Activated CD4-positive, alpha-beta T cell treated with anti-CD3 and anti-CD28 coated beads for 36 hours (primary cell): ENCODE measurements around the gene ACTN1. TPM values are rescaled to one million over a fixed set of nuclear protein-coding genes. Genes with fewer than 3 reads are reported as not detected.
A peak's percentile ranks its signal among the peaks of the same experiment; 100 is the strongest.

Experiments
- ATAC-seq: fragments of 200-7000 bp; cut with Tn5 transposase; one replicate; pipeline ENCODE4 v1.10.0; 2021; ENCODE audit warnings: mild to moderate bottlenecking, moderate library complexity
- CTCF ChIA-PET: fragments of 350-600 bp; sonication (Branson Sonifier 250); formaldehyde crosslinking; loops from one replicate; lab custom pipeline; 2021; ENCODE audit warnings: antibody characterized with exemption; lab: Charles Lee
- POLR2A ChIA-PET: fragments of 350-600 bp; sonication (Branson Sonifier 250); formaldehyde crosslinking; loops from one replicate; lab custom pipeline; 2021; ENCODE audit warnings: antibody characterized with exemption, inconsistent platforms; lab: Charles Lee
- DNase-seq: peaks from one replicate; pipeline ENCODE4 v3.0.0-alpha.2; 2020
- H3K27ac Mint-ChIP-seq: one replicate; pipeline ENCODE4 v1.8.0; 2021; ENCODE audit warnings: mixed read lengths
- H3K27me3 Mint-ChIP-seq: one replicate; pipeline ENCODE4 v1.8.0; 2021; ENCODE audit warnings: mixed read lengths
- H3K36me3 Mint-ChIP-seq: one replicate; pipeline ENCODE4 v1.8.0; 2021; ENCODE audit warnings: low read depth, mixed read lengths
- H3K4me1 Mint-ChIP-seq: one replicate; pipeline ENCODE4 v1.8.0; 2021; ENCODE audit warnings: mixed read lengths
- H3K4me3 Mint-ChIP-seq: one replicate; pipeline ENCODE4 v1.8.0; 2021; ENCODE audit warnings: mild to moderate bottlenecking, moderate library complexity, mixed read lengths
- H3K9me3 Mint-ChIP-seq: one replicate; pipeline ENCODE4 v1.8.0; 2021; ENCODE audit warnings: low read depth, mixed read lengths
- intact Hi-C, 2 experiments: fragments of 100-400 bp; cut with DNase I in 1 of 2; cut with micrococcal nuclease in 1 of 2; formaldehyde crosslinking; loops; one replicate each; pipeline versions ENCODE4 v1.14.2 to v1.15.1; 2022 to 2024; cut with DNase I, micrococcal nuclease
- total RNA-seq, 2 experiments: library from RNA; stranded (reverse); gene quantifications; one replicate each; pipeline ENCODE4 v1.2.3, GENCODE V29; 2021

ACTN1 gene
- total RNA-seq, 2 experiments from 2014 or later: 92.8 to 146 TPM

GRCh38 chr14:68876976-68877375 lies 102.1 kb downstream of the ACTN1 start:
- Mint-ChIP-seq H3K4me1 (no peaks in the 10 kb centered on the region), H3K4me3 (no peak overlapping the region), H3K9me3 (no peaks in the 10 kb centered on the region), H3K36me3 (peaks cover 57% of the 10 kb centered on the region), H3K27ac (no peak overlapping the region), H3K27me3 (no peaks in the 10 kb centered on the region)
- intact Hi-C loops: no loop called here
- ATAC-seq: no peak
- ChIA-PET POLR2A (no interaction called here), CTCF (interaction anchor here (0.7 kb wide), 1 partner anchor 14 kb away, joined by 3 read pairs; no protein-coding TSS in a partner anchor)
- DNase-seq: no peak

- peak overlapping the region; percentile 58 for H3K4me3 Mint-ChIP-seq
- H3K27ac Mint-ChIP-seq: no peak overlapping the region
- ATAC-seq (peak; percentile 12), DNase-seq (peak; percentile 32)
- no peaks in the 10 kb centered on the region for H3K27me3 Mint-ChIP-seq
- H3K36me3 Mint-ChIP-seq: peaks cover 52% of the 10 kb centered on the region
- ChIA-PET CTCF (no interaction called here), POLR2A (interaction anchor here (0.5 kb wide), 1 partner anchor 263 kb away, joined by 5 read pairs; no protein-coding TSS in a partner anchor)
- H3K4me1 Mint-ChIP-seq: no peaks in the 10 kb centered on the region
- intact Hi-C loops: no loop called here
- H3K9me3 Mint-ChIP-seq: no peaks in the 10 kb centered on the region
Observed at GRCh38 chr14:68874746-68875155, 104.4 kb downstream of the ACTN1 start.

GRCh38 chr14:68873376-68873775 lies 105.7 kb downstream of the ACTN1 start:
- H3K9me3 Mint-ChIP-seq: no peaks in the 10 kb centered on the region
- POLR2A ChIA-PET: no interaction called here

DNA sequence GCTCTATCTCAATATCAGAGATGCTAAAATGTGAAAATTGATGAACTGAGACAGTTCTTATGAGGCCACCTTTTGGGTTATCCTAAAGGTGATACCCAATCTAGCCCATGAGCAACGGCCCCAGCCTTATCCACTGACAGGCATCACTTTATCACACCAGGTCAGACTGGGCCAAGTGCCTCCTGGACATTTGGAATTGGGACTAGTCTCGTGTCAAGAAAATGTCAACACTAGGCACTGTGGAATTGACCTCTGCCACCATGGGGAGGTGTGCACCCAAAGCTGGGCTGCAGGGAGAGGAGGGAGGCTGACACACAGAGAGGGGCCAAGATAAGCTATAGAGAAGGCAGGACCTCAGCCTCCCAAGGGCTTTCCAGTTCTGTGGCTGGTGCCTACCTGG lies 107.7 kb downstream of the ACTN1 start:
- DNase-seq (no peak), ATAC-seq (no peak)
- Mint-ChIP-seq H3K27ac (no peak overlapping the region), H3K4me1 (no peaks in the 10 kb centered on the region), H3K36me3 (peaks cover 42% of the 10 kb centered on the region), H3K27me3 (no peaks in the 10 kb centered on the region), H3K4me3 (no peak overlapping the region), H3K9me3 (no peaks in the 10 kb centered on the region)
- ChIA-PET POLR2A (interaction anchor here (0.6 kb wide), 1 partner anchor 20 kb away, joined by 3 read pairs; no protein-coding TSS in a partner anchor), CTCF (interaction anchor here (2.2 to 2.7 kb wide), 2 partner anchors 8 to 40 kb away, joined by 5 to 14 read pairs; no protein-coding TSS in a partner anchor)
- intact Hi-C loops: no loop called here

More at GRCh38 chr14:68873376-68873775, 105.7 kb downstream of the ACTN1 start:
- no peak for DNase-seq
- Mint-ChIP-seq H3K4me1 (no peaks in the 10 kb centered on the region), H3K27me3 (no peaks in the 10 kb centered on the region), H3K4me3 (no peak overlapping the region), H3K27ac (no peak overlapping the region), H3K36me3 (peaks cover 47% of the 10 kb centered on the region)
- ATAC-seq: no peak
- intact Hi-C loops: no loop called here
- CTCF ChIA-PET: interaction anchor here (0.7 to 2.7 kb wide), 4 partner anchors 10 to 235 kb away, joined by 3 to 14 read pairs (median 4); no protein-coding TSS in a partner anchor

GRCh38 chr14:68866991-68867533 lies 112.0 kb downstream of the ACTN1 start:
- no peak for DNase-seq
- peaks cover 11% of the 10 kb centered on the region for H3K36me3 Mint-ChIP-seq
- no peak for ATAC-seq
- H3K4me3 Mint-ChIP-seq: no peak overlapping the region
- ChIA-PET POLR2A (interaction anchor here (0.6 kb wide), 1 partner anchor 418 kb away, joined by 4 read pairs; no protein-coding TSS in a partner anchor), CTCF (interaction anchor here (0.7 to 1.8 kb wide), 4 partner anchors 46 to 634 kb away, joined by 3 to 12 read pairs (median 4); no protein-coding TSS in a partner anchor)
- H3K27ac Mint-ChIP-seq: no peak overlapping the region
- no peaks in the 10 kb centered on the region for H3K4me1 Mint-ChIP-seq
- H3K27me3 Mint-ChIP-seq: no peaks in the 10 kb centered on the region
- peaks cover 3% of the 10 kb centered on the region for H3K9me3 Mint-ChIP-seq
- intact Hi-C loops: loop anchor here in 1 of 2 experiments (10.0 kb wide), 1 partner anchor 598 kb away; no protein-coding TSS in a partner anchor

- Mint-ChIP-seq H3K27me3 (no peaks in the 10 kb centered on the region), H3K4me1 (no peaks in the 10 kb centered on the region), H3K9me3 (peaks cover 3% of the 10 kb centered on the region), H3K27ac (no peak overlapping the region), H3K4me3 (no peak overlapping the region), H3K36me3 (peaks cover 8% of the 10 kb centered on the region)
- DNase-seq: no peak
- POLR2A ChIA-PET: no interaction called here
- intact Hi-C loops: loop anchor here in 1 of 2 experiments (10.0 kb wide), 1 partner anchor 599 kb away; no protein-coding TSS in a partner anchor
- CTCF ChIA-PET: interaction anchor here (0.7 to 1.5 kb wide), 4 partner anchors 21 to 233 kb away, joined by 3 to 5 read pairs (median 4); no protein-coding TSS in a partner anchor
- no peak for ATAC-seq
Observed at GRCh38 chr14:68865542-68865941, 113.6 kb downstream of the ACTN1 start.

GRCh38 chr14:68864361-68864750 lies 114.7 kb downstream of the ACTN1 start:
- no peak for DNase-seq
- ChIA-PET POLR2A (no interaction called here), CTCF (interaction anchor here (0.7 to 2.7 kb wide), 4 partner anchors 8 to 244 kb away, joined by 4 to 25 read pairs (median 10); no protein-coding TSS in a partner anchor)
- no peak overlapping the region for H3K4me3 Mint-ChIP-seq
- no peaks in the 10 kb centered on the region for H3K4me1 Mint-ChIP-seq
- ATAC-seq: no peak
- peaks cover 8% of the 10 kb centered on the region for H3K36me3 Mint-ChIP-seq
- no peaks in the 10 kb centered on the region for H3K27me3 Mint-ChIP-seq
- intact Hi-C loops: loop anchor here (5.0 to 10.0 kb wide), 4 partner anchors 138 to 600 kb away; no protein-coding TSS in a partner anchor
- no peak overlapping the region for H3K27ac Mint-ChIP-seq
- peaks cover 3% of the 10 kb centered on the region for H3K9me3 Mint-ChIP-seq

DNA sequence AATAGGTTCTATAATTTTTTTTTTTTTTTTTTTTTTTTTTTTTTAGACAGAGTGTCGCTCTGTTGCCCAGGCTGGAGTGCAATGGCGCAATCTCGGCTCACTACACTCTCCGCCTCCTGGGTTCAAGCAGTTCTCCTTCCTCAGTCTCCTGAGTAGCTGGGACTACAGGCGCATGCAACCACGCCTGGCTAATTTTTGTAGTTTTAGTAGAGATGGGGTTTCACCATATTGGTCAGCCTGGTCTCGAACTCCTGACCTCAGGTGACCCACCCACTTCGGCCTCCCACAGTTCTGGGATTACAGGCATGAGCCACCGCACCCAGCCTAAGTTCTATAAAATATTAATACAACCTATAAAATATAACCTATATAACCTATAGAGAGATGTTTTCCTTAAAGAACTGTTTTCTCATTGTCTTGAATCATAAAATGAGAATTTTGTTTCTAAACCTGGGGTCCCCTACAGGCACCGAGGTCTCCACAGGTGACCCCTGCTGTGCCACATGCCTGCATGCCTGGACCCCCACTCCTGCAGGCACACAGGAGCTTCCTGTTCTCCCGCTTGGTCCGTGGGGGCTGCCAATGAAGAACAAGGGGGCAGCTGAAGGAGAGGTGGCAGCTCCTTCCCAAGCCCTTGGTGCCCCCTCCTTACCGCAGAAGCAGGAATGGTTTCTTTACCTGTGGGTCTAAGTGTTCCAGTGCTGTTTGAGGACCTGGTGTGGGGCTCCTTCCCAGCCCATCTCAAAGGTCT lies 115.3 kb downstream of the ACTN1 start:
- peaks cover 8% of the 10 kb centered on the region for H3K36me3 Mint-ChIP-seq
- ChIA-PET CTCF (interaction anchor here (0.5 to 2.7 kb wide), 21 partner anchors 9 to 1054 kb away, joined by 3 to 25 read pairs (median 4); no protein-coding TSS in a partner anchor), POLR2A (no interaction called here)
- DNase-seq (no peak), ATAC-seq (no peak)
- no peak overlapping the region for H3K27ac Mint-ChIP-seq
- no peak overlapping the region for H3K4me3 Mint-ChIP-seq
- no peaks in the 10 kb centered on the region for H3K27me3 Mint-ChIP-seq
- intact Hi-C loops: loop anchor here (1.0 to 10.0 kb wide), 7 partner anchors 139 to 601 kb away; no protein-coding TSS in a partner anchor
- no peaks in the 10 kb centered on the region for H3K4me1 Mint-ChIP-seq
- peaks cover 3% of the 10 kb centered on the region for H3K9me3 Mint-ChIP-seq

DNA sequence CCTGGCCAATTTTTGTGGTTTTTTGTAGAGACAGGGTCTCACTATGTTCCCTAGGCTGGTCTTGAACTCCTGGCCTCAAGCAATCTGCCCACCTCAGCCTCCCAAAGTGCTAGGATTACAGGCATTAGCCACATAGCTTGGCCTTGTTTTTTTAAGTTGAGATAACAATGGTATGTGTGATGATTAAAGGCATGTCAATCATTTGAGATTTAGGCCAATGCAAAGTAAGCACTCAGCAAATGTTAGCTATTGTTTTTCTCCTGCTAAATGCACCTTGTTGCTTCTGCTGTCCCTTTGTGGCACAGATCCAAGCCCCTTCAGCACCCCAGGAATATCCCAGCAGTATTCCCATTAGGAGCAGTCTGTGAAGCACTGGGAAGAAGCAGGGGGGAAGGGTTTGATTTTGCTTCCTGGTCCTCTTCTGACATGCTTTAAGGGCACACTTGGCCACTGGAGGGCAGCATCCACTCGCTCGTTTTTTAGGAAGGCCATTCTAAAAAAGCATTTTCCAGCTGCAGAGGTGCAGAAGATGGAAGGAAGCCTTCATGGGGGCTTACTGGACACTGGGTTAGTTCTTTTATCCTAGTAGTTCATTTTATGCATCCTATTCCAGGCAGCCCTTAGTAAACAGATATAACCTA lies 116.0 kb downstream of the ACTN1 start:
- Mint-ChIP-seq H3K36me3 (peaks cover 8% of the 10 kb centered on the region), H3K9me3 (peaks cover 3% of the 10 kb centered on the region), H3K27ac (no peak overlapping the region), H3K4me3 (no peak overlapping the region), H3K27me3 (no peaks in the 10 kb centered on the region), H3K4me1 (no peaks in the 10 kb centered on the region)
- POLR2A ChIA-PET: no interaction called here
- intact Hi-C loops: loop anchor here (1.0 to 10.0 kb wide), 7 partner anchors 139 to 602 kb away; no protein-coding TSS in a partner anchor
- DNase-seq: peak; percentile 87
- CTCF ChIA-PET: interaction anchor here (0.5 to 2.7 kb wide), 35 partner anchors 9 to 1054 kb away, joined by 3 to 25 read pairs (median 4); no protein-coding TSS in a partner anchor
- ATAC-seq: peak; percentile 49

GRCh38 chr14:68860771-68861170 lies 118.3 kb downstream of the ACTN1 start:
- ChIA-PET CTCF (interaction anchor here (0.8 to 1.0 kb wide), 2 partner anchors 45 to 687 kb away, joined by 3 to 4 read pairs; no protein-coding TSS in a partner anchor), POLR2A (no interaction called here)
- Mint-ChIP-seq H3K36me3 (peaks cover 7% of the 10 kb centered on the region), H3K27ac (no peak overlapping the region), H3K9me3 (peaks cover 1% of the 10 kb centered on the region), H3K4me1 (no peaks in the 10 kb centered on the region), H3K27me3 (no peaks in the 10 kb centered on the region), H3K4me3 (no peak overlapping the region)
- DNase-seq (no peak), ATAC-seq (no peak)
- intact Hi-C loops: loop anchor here (5.0 to 10.0 kb wide), 4 partner anchors 142 to 604 kb away; no protein-coding TSS in a partner anchor
